HG03097 (cell line): Measurements from ENCODE around the gene VWA3A.
A peak's percentile ranks its signal among the peaks of the same experiment; 100 is the strongest.
"Not testable (repeated sequence)": the region's sequence is repeated elsewhere in the genome, so short reads cannot be mapped to it uniquely, and the experiment has no call there.

Experiments
- ATAC-seq: cut with Tn5 transposase; IDR thresholded peaks from one replicate; pipeline ENCODE4 v1.9.1; 2021; ENCODE audit not compliant: unreplicated experiment, low FRiP score

VWA3A gene

DNA sequence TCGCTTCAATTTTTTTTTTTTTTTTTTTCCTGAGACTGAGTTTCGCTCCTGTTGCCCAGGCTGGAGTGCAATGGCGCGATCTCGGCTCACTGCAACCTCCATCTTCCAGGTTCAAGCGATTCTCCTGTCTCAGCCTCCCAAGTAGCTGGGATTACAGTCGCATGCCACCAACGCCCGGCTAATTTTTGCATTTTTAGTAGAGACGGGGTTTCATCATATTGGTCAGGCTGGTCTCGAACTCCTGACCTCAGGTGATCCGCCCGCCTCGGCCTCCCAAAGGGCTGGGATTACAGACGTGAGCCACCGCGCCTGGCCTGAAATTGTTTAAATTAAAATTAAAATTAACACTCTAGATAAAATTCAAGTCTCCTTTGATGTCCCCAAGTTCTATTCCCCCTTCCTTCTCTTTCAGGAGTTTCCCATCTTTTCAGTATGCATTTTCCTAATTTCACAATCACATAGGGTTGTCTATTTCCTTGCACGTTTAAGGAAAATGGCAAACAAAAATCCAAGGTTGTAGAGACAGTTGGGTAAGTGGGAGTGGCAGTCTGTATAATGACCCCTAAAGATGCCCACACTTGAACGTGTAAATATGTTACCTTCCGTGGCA lies 104.3 kb downstream of the VWA3A start:
- ATAC-seq, result not testable (repeated sequence)

DNA sequence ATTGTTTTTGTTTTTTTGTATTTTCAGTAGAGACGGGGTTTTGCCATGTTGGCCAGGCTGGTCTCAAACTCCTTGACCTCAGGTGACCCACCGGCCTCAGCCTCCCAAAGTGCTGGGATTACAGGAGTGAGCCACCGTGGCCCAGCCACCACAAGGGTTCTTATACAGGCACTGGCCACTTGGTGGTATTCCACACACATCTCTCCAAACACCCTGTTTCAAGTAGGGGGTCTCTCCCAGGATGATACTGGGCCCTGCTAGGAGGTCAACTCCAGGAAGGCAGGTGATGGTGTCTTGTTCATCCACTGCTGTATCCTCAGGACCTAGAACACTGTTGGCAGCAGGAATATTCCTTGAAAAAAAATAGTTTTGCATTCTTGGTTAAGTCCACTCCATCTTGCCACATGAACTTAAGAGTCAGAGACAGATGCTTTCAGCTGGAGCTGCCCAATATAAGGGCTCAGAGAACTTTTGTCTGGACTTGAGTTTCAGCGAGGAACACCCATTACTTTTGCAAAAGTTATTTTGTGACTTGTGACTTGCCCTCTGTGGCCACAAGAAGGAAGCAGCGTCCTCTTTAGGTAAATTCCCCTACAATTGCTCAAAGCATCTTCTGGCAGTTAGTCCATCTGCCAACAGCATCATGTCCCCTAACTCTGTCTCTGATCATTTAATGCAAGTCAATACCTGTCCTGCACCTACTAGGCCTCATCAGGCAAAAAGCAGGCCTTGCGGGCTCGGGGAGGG lies 106.4 kb downstream of the VWA3A start:
- ATAC-seq, result no peak

DNA sequence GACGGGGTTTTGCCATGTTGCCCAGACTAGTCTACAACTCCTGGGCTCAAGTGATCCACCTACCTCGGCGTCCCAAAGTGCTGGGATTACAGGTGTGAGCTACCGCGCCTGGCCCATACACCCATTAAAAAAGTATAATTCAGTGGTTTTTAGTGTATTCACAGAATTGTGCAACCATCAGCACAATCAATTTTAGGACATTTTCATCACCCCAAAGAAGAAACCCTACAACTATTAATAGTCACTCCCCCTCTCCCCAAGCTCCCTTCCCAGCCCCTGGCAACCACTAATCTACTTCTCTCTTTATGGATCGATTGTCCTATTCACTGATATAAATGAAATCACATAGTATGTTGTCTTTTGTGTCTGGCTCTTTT lies 109.9 kb downstream of the VWA3A start:
- no peak for ATAC-seq

DNA sequence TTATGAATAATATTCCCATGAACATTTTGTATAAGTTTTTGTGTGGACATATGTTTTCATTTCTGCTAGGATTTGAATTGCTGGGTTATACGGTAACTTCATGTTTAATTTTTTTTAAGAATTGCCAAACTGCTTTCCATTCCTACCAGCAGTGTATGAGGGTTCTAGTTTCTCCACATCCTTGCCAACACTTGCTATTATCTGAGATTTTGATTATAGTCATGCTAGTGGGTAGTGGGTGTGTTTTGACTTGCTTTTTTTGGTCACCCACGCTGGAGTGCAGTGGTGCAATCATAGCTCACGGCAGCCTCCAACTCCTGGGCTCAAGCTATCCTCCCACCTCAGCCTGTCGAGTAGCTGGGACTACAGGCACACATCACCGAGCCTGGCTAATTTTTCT lies 110.8 kb downstream of the VWA3A start:
- no peak for ATAC-seq

DNA sequence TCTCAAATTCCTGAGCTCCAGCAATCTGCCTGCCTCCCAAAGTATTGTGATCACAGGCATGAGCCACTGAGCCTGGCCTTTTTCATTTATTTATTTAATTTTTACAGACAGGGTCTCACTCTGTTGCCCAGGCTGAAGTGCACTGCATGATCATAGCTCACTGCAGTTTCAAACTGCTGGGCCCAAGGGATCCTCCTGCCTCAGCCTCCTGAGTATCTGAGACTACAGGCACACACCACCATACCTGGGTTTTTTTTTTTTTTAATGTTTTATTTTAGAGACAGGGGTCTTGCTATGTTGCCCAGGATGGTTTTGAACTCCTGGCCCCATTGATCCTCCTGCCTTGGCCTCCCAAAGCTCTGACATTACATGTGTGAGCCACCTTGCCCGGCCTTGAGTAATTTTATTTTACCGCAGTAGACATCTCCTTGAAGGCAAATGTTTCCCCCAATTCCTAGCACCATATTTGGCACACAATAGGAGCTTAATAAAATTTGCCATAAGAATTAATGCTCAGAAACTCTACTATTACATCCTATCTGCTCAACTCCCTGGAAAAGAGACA lies 111.8 kb downstream of the VWA3A start:
- no peak for ATAC-seq

DNA sequence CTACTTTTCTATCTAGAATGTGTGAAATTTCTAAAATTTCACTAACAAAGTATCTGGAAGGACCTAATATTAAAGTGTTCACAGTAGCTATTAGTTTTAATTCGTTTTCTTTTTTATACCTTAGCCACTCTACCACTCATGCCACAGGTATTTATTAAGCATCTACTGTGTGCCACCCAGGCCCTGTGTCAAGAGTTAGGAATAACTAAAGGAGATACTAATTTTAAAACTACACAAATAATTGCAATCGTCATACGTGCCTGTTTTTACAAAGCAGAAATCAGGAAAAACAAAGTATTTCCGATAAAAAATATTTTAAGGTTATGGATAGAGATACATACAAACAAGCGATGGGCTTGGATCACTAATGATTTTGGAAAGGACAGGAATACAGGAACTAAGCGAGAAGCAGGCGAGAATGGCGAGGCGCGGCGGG lies 113.3 kb downstream of the VWA3A start:
- no peak for ATAC-seq

DNA sequence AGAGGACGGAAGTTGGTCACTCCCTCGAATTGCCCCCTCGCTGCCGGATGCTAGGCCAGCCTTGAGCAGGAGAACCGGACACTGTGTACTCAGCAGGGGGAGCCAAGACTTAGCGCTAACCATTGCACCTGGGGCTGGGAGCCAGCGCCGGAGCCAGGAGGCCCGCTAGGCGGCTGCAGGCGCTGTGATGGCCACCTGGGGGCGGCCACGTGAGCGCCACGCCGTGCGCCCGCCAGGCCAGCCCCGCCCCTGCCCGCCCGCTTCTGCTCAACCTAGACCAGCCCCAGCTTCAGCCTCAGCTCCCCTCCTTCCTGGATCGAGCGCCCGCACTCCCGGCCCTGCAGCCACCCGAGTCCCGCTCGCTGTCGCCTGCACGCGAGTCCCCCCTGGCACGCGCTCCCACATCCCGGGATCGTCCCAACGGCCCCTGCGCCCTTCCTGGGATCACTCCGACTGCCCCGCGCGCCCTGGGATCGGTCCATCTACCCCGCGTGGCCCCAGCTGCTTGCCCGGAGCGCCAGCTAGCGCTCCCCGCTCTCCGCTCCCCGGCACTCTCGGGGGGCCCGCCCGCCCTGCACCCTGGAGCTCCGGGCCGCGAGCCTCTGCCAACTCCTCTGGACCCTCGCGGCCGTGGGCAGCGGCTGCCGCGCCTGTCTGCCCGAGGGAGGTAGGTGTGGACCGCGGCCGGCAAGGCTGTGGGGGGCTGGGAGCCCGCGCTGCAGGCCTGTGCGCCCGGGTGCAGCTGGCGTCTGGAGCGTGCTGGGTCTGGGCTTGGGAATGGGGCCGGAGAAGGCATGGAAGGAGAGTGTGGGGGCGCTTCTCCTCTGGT lies 113.9 kb downstream of the VWA3A start, which contains the start of gene EEF2K:
Gene EEF2K (plus strand): TSS at position 266 of the 829 bp plus-strand sequence. CDS start 19,452 bp downstream, outside the sequence.
- ATAC-seq, result peak; percentile 84
